AML-193 (cell line): Measurements from ENCODE around the gene USP40.
"Not testable (repeated sequence)": the region's sequence is repeated elsewhere in the genome, so short reads cannot be mapped to it uniquely, and the experiment has no call there.

ENCODE experiments used
- DNase-seq, 2 experiments: peaks; one replicate each; lab custom pipeline; 2025; lab: John Stamatoyannopoulos, UW

The USP40 gene

GRCh38 chr2:233566141-233566956, at the start of gene USP40:
USP40 (minus strand) TSS chr2:233566782; CDS start chr2:233565554, 1,228 bp downstream.
- peak; percentile 41 to 46 for DNase-seq

- DNase-seq, result no peak
Measured at GRCh38 chr2:233611284-233611683, 44.7 kb upstream of the USP40 start.

- DNase-seq, result no peak
Measured at GRCh38 chr2:233605680-233606079, 39.1 kb upstream of the USP40 start.

DNA sequence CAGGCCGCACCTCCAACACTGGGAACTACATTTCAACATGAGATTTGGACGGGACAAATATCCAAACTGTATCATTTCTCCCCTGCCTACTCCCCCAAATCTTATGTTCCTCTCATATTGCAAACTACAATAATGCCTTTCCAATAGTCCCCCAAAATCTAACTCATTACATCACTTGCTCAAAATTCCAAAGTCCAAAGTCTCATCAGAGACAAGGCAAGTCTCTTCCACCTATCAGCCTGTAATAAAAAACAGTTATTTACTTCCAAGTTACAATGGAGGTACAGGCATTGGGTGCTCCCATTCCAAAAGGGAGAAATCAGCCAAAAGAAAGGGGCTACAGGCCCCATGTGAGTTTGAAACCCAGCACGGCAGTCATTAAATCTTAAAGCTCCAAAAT, 38.2 kb upstream of the USP40 start:
- no peak for DNase-seq

DNA sequence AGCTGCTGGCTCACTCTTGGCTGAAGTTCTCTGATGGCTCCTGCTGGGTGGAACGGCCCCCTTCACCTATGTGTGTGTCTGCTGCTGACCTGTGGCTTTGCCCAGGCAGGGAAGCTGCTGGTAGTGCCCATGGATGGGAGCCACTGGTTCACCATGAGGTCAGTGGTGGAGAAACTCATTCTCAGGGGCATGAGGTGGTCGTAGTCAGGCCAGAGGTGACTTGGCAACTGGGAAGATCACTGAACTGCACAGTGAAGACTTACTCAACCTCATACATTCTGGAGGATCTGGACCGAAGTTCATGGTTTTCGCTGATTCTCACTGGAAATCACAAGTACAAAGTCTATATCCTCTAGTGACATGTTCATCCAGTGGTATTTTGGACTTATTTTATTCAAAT, 36.9 kb upstream of the USP40 start:
- no peak for DNase-seq

DNA sequence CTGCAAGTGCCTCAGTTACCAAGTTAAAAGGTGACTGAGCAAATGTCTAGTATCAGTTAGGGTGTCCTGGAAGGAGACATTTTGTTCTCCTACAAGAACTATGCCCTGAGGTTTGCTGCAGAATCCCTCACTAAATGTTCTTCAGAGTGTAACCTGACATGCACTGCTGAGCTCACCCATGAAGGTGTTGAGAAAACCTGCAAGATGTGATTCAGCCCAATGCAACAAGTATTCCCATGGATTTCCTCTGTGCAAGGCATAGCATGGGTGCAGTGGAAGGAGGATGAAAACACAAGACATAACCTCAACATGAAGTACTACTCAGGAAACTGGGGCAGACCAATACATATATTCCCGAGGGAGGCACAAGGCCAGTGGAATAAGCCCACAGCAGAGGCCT, 35.5 kb upstream of the USP40 start:
- DNase-seq, result no peak

DNA sequence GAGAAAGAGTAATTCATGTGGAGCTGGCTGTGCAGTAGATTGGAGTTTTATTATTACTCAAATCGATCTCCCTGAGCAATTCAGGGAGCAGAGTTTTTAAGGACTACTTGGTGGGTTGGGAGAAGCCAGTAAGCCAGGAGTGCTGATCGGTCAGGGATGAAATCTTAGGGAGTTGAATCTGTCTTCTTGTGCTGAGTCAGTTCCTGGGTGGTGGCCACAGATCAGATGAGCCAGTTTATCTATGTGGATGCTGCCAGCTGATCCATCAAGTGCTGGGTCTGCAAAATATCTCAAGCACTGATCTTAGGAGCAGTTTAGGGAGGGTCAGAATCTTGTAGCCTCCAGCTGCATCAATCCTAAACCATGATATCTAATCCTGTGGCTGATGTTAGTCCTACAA, 33.8 kb upstream of the USP40 start:
- no peak for DNase-seq

DNA sequence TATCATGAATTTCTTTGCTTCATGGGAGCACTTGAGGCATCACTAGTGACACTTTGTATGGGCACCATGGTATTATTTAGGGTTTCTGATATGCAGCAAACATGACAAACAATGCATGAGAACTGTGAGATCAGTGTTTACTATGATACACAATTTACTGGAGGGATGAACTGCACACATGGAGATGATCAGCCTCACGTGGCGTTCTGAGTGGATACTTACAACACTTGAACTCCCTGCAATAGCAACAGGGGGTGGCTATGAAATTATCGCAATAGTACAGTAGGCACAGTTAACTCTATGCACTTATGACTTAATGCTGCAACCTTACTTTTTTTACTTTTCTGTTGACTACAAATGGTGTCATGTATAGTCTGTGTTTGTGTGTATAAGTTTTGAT, 32.4 kb upstream of the USP40 start:
- no peak for DNase-seq

DNA sequence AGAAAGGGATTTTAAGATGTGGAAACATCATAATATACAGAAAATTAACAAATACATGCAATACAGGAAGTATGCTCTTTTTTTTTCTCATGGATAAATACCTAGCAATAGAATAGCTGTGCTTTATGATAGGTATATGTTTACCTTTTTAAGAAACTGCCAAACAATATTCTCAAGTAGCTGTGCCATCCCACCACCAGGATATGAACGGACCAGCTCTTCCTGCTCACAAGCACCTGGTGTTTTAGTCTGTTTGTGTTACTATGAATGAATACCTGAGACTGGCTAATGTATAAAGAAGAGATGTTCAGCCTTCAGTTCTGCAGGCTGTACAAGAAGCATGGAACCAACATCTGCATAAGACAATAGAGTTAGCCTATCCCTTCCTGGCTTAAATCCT, 30.9 kb upstream of the USP40 start:
- no peak for DNase-seq

- DNase-seq, result no peak
Measured at GRCh38 chr2:233593201-233593600, 26.6 kb upstream of the USP40 start.

GRCh38 chr2:233592706-233593105, 26.1 kb upstream of the USP40 start:
- DNase-seq, result not testable (repeated sequence)

DNA sequence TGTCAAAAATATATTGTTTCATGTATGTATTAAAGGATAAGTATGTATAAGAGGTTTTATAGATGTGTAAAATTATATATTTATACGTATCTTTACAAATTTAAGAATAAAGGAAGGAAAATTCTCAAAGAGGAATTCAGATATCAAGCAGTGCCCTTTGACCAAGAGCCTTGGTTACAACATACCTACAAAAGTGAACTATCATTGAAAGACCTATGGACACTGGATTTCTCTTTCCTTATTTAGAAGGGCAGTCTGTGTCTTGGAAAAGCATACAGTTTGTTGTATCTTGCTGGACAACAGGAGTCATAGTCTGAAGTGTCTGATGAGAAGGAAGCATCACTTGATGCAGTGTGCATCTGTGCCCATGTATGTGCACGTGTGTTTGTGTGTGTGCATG, 21.8 kb upstream of the USP40 start:
- DNase-seq, result no peak

DNA sequence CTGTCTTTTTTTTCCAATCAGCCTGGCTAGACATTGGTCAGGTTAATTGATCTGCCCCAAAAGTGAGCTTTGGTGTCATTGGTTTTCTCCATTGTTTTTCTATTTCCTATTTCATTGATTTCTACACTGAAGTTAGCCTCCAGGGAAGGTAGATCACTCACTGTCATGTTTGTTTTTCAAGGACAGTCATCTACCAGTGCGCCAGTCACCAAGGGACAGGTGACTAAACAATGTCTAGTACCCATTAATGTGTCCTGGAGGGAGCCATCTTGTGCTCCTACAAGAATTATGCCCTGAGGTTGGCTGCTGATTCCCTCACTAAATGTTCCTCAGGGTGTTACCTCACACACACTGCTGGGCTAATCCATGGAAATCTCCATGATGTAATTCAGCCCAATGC, 17.6 kb upstream of the USP40 start:
- DNase-seq, result no peak

DNA sequence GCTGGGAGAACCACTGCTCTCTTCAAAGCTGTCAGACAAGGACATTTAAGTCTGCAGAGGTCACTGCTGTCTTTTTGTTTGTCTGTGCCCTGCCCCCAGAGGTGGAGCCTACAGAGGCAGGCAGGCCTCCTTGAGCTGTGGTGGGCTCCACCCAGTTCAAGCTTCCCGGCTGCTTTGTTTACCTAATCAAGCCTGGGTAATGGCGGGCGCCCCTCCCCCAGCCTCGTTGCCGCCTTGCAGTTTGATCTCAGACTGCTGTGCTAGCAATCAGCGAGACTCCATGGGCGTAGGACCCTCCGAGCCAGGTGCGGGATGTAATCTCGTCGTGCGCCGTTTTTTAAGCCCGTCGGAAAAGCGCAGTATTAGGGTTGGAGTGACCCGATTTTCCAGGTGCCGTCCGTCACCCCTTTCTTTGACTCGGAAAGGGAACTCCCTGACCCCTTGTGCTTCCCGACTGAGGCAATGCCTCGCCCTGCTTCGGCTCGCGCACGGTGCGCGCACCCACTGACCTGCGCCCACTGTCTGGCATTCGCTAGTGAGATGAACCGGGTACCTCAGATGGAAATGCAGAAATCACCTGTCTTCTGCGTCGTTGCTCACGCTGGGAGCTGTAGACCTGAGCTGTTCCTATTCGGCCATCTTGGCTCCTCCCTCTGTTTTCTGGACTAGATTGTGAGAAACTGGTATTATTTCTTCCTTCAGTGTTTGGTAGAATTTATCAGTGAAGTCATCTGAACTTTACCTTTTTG, 16.8 kb upstream of the USP40 start:
- DNase-seq, result not testable (repeated sequence)

GRCh38 chr2:233577341-233577740, 10.8 kb upstream of the USP40 start:
- DNase-seq, result not testable (repeated sequence)

DNA sequence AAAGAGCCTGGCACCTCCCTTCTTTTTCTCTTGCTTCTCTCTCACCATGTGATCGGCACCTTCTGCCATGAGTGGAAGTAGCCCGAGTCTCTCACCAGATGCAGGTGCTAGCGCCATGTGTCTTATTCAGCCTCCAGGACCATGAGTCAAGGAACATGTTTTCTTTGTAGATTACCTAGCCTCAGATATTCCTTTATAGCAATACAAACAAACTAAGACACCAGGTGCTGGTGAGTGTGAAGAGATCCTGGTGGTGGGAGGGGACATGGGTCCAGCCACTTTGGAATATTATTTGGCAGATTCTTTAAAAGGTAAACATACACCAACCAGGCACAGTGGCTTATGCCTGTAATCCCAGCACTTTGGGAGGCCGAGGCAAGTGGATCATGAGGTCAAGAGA, 5.9 kb upstream of the USP40 start:
- DNase-seq, result no peak

DNA sequence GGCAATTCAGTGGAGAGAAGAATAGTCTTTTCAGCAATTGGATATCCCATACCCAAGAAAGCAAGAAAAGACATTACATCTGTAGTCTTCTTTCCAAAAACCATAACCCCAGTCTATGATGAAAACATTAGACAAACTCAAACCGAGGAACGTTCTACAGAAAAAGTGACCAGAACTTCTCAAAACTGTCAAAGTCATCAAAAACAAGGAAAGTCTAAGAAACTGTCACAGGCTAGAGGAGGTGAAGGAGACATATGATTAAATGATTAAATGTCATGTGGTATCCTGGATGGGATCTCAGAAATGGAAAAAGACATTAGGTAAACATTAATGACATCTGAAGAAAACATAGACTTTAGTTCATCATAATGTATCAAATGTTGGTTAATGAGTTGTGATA, 4.9 kb upstream of the USP40 start:
- no peak for DNase-seq

DNA sequence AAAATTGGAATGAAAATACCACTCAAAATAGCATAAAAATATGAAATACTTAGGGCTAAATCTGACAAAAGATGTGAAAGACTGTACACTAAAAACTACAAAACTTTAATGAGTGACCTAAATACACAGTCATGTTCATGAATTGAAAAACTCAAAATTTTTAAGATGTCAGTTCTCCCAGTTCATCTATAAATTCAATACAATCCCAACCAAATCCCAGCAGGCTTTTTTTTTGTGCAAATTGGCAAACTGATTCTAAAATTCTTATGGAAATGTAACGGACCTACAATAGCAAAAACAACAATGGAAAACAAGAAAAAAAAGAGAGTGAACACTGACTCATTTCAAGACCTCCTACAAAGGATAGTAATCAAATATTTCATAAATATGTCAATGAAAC, 4.4 kb upstream of the USP40 start:
- DNase-seq, result no peak

- DNase-seq, result no peak
Measured at GRCh38 chr2:233565685-233566140, 869 bp downstream of the USP40 start.

DNA sequence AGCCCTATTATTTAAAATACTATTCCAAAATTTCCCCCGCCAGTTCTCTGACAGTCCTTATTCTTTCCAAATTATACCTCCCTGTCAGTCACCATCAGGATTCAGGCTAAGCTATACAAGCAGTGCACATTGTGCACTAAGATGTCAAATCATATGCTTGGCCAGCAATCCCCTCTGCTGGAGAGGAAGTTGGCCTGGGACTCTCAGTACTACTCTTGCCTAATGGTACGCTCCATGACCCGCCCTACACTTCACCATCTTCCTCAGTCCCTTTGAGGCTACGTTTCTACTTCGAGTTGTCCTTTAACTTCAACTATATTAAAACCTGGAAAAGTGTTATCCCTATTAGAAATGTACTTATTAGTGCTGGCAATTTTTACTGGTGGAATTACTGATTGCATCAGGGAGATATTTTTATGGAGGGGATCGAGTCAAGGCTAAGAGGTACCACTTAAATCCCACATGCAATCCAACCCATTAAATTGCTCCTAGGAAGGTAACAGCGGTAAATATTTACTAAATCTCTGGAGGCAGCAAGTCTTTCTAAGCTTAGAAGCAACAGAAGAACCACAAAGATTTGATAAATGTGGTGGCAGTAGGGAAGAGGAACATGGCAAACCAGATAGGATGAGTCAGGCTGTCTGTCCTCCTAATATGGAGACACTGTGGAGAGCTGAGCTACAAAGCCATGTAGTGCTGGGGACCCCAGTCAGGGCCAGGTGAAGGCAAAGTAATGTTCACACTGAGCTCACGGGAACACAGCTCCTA, 2.7 kb downstream of the USP40 start:
- peak; percentile 30 to 50 for DNase-seq

DNA sequence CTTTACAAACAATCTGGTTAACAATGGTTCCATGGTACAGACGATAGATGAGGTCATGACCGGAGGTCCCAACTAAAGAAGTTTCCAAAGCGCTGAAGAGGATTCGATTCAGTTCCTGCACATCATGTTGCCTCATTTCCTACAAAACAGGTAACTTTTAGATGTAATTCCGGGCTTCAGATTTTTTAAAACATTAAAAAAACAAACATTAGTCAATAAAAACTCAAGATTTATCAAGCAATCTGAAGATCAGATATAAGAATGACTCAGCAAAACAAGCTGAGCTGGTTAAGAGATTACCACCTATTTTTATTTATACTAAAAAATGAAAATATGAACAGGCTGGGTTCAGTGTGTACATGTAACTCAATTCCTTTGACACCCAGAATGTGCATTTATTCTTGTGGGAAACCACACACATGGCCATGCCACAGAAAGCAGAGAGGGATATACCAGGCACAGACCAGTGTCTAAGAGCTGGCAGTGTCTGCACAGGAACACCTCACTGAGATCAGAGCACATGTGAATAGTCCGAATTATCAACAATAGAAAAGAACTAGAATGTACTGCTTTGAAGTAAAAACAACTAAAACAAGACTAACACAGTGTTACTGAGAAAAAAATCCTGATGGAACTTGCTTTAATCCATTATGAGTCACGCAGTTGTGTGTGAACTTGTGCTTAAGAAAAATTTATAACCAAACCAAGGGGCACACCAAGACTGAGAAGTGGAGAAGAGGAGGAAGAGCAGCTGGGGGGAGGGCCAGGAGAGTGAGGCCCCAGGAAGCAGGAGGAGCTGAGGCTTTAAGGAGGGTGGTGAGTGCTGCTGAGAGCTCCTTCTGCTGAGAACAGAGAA, 9.5 kb downstream of the USP40 start:
- DNase-seq, result peak; percentile 14 to 36

GRCh38 chr2:233553366-233553765, 13.2 kb downstream of the USP40 start:
- no peak for DNase-seq
